IMR-90 (cell line): ENCODE results near the gene KRTAP9-4. TPM values are rescaled to one million over a fixed set of nuclear protein-coding genes. Genes with fewer than 3 reads are reported as not detected.

Experiments used
- ATAC-seq: fragments of 200-7000 bp; cut with Tn5 transposase; 2 replicates; pipeline ENCODE4 v1.9.1; 2020; ENCODE audit warnings: low read depth, mild to moderate bottlenecking, moderate library complexity
- BruUV-seq: library from RNA; stranded (reverse); fragments of 400-500 nt; replicated peaks from 2 replicates; lab custom pipeline; 2021; lab: Mats Ljungman, UMichigan
- CTCF ChIA-PET: fragments of 300-600 bp; formaldehyde crosslinking; extraction: SDS; loops from one replicate; lab custom pipeline; 2021; ENCODE audit warnings: antibody characterized with exemption; lab: Yijun Ruan, JAX
- POLR2A ChIA-PET: fragments of 300-600 bp; sonication (Branson Sonifier 250); formaldehyde crosslinking; loops from one replicate; lab custom pipeline; 2022; ENCODE audit warnings: antibody characterized with exemption; ENCODE audit not compliant: unreplicated experiment; lab: Charles Lee
- DNase-seq: peaks from one replicate; pipeline ENCODE4 v3.0.0; 2013
- H2AFZ ChIP-seq: replicated peaks from 2 replicates; pipeline ENCODE3; 2013; ENCODE audit warnings: low read length, mild to moderate bottlenecking; ENCODE audit not compliant: poor library complexity
- H2AK5ac ChIP-seq: 2 replicates; pipeline ENCODE4 v1.6.1; 2013; ENCODE audit warnings: low read depth, low read length, inconsistent platforms
- H2AK9ac ChIP-seq: replicated peaks from 2 replicates; pipeline ENCODE3; 2013; ENCODE audit warnings: mild to moderate bottlenecking, low read depth, low read length, moderate library complexity; ENCODE audit not compliant: poor library complexity
- H2BK120ac ChIP-seq: 2 replicates; pipeline ENCODE4 v1.6.1; 2013; ENCODE audit warnings: low read depth, low read length, inconsistent platforms
- H2BK15ac ChIP-seq: 3 replicates; pipeline ENCODE4 v1.6.1; 2013; ENCODE audit warnings: low read depth, low read length, inconsistent platforms
- H2BK20ac ChIP-seq: 2 replicates; pipeline ENCODE4 v1.6.1; 2013; ENCODE audit warnings: low read depth, mild to moderate bottlenecking, inconsistent platforms, low read length, moderate library complexity
- H2BK5ac ChIP-seq: 2 replicates; pipeline ENCODE4 v1.6.1; 2013; ENCODE audit warnings: mild to moderate bottlenecking, low read depth, low read length, inconsistent platforms; ENCODE audit not compliant: poor library complexity, severe bottlenecking
- H3K14ac ChIP-seq: replicated peaks from 2 replicates; pipeline ENCODE4 v1.6.1; 2013; ENCODE audit warnings: low read depth, low read length, inconsistent platforms
- H3K18ac ChIP-seq: 2 replicates; pipeline ENCODE4 v1.6.1; 2013; ENCODE audit warnings: low read depth, low read length, control low read depth
- H3K23ac ChIP-seq: 2 replicates; pipeline ENCODE4 v1.6.1; 2013; ENCODE audit warnings: low read depth, low read length, inconsistent platforms
- H3K27ac ChIP-seq: 2 replicates; pipeline ENCODE4 v1.5.1; 2013; ENCODE audit warnings: mild to moderate bottlenecking, control low read depth, low read length; ENCODE audit not compliant: insufficient read depth
- H3K27me3 ChIP-seq: 2 replicates; pipeline ENCODE4 v1.6.1; 2013; ENCODE audit warnings: low read length; ENCODE audit not compliant: control insufficient read depth, insufficient read depth
- H3K36me3 ChIP-seq: 2 replicates; pipeline ENCODE4 v1.6.1; 2013; ENCODE audit warnings: low read length, mixed read lengths; ENCODE audit not compliant: control insufficient read depth, insufficient read depth
- H3K4ac ChIP-seq: 2 replicates; pipeline ENCODE4 v1.6.1; 2013; ENCODE audit warnings: low read depth, low read length, inconsistent platforms
- H3K4me1 ChIP-seq: 2 replicates; pipeline ENCODE4 v1.6.1; 2013; ENCODE audit warnings: low read length, mixed read lengths; ENCODE audit not compliant: control insufficient read depth, insufficient read depth
- H3K4me2 ChIP-seq: 2 replicates; pipeline ENCODE4 v1.6.1; 2013; ENCODE audit warnings: low read depth, mild to moderate bottlenecking, control low read depth, low read length, moderate library complexity
- H3K4me3 ChIP-seq: 2 replicates; pipeline ENCODE4 v1.5.1; 2013; ENCODE audit warnings: low read depth, mild to moderate bottlenecking, control low read depth, low read length, moderate library complexity; ENCODE audit not compliant: insufficient read depth
- H3K56ac ChIP-seq: 2 replicates; pipeline ENCODE4 v1.6.1; 2013; ENCODE audit warnings: low read length, inconsistent platforms; ENCODE audit not compliant: insufficient read depth; ENCODE audit errors: extremely low read depth
- H3K79me1 ChIP-seq, 2 experiments: 2 replicates each; pipeline ENCODE4 v1.6.1; 2013; ENCODE audit warnings: low read length in 2 of 2, inconsistent platforms in 1 of 2, low read depth in 1 of 2
- H3K9ac ChIP-seq: 2 replicates; pipeline ENCODE4 v1.6.1; 2013; ENCODE audit warnings: low read depth, low read length, control low read depth
- H3K9me1 ChIP-seq: 2 replicates; pipeline ENCODE4 v1.6.1; 2013; ENCODE audit warnings: low read length, inconsistent platforms; ENCODE audit not compliant: insufficient read depth
- H3K9me3 ChIP-seq: 2 replicates; pipeline ENCODE4 v1.6.1; 2013; ENCODE audit warnings: low read length; ENCODE audit not compliant: control insufficient read depth, insufficient read depth
- H4K20me1 ChIP-seq: 2 replicates; pipeline ENCODE4 v1.6.1; 2013; ENCODE audit warnings: low read length, inconsistent platforms; ENCODE audit not compliant: insufficient read depth
- H4K5ac ChIP-seq: 2 replicates; pipeline ENCODE4 v1.6.1; 2013; ENCODE audit warnings: mild to moderate bottlenecking, low read depth, low read length, control low read depth
- H4K8ac ChIP-seq, 2 experiments: 2 replicates each; pipeline ENCODE4 v1.6.1; 2013; ENCODE audit warnings: low read depth in 2 of 2, low read length in 2 of 2, control low read depth in 1 of 2, inconsistent platforms in 1 of 2
- H4K91ac ChIP-seq: 2 replicates; pipeline ENCODE4 v1.6.1; 2013; ENCODE audit warnings: low read depth, low read length, inconsistent platforms; ENCODE audit not compliant: insufficient read depth
- BHLHE40 ChIP-seq: fragments of 150-350 bp; IDR thresholded peaks from 2 replicates; pipeline ENCODE4 v1.6.1; 2016; ENCODE audit warnings: mild to moderate bottlenecking, low read depth, low read length
- CEBPB ChIP-seq: IDR thresholded peaks from 2 replicates; pipeline ENCODE4 v1.6.1; 2012; ENCODE audit warnings: low read depth, low read length, improper control_type of control experiment
- CHD1 ChIP-seq: IDR thresholded peaks from 2 replicates; pipeline ENCODE4 v1.6.1; 2012; ENCODE audit warnings: low read depth, low read length, improper control_type of control experiment
- FOS ChIP-seq: fragments of 150-350 bp; IDR thresholded peaks from 2 replicates; pipeline ENCODE4 v1.6.1; 2016; ENCODE audit warnings: low read depth, low read length
- MAFK ChIP-seq: IDR thresholded peaks from 2 replicates; pipeline ENCODE4 v1.6.1; 2012; ENCODE audit warnings: low read depth, low read length, improper control_type of control experiment
- MAZ ChIP-seq: IDR thresholded peaks from 2 replicates; pipeline ENCODE4 v1.6.1; 2012; ENCODE audit warnings: low read depth, mild to moderate bottlenecking, low read length, improper control_type of control experiment, moderate library complexity, borderline replicate concordance
- MXI1 ChIP-seq: IDR thresholded peaks from 2 replicates; pipeline ENCODE4 v1.6.1; 2012; ENCODE audit warnings: low read depth, mild to moderate bottlenecking, low read length, moderate library complexity, borderline replicate concordance
- NFE2L2 ChIP-seq: fragments of 150-350 bp; IDR thresholded peaks from 2 replicates; pipeline ENCODE4 v1.6.1; 2016; ENCODE audit warnings: low read depth, mild to moderate bottlenecking, low read length
- POLR2A ChIP-seq: IDR thresholded peaks from 2 replicates; pipeline ENCODE4 v1.6.1; 2012; ENCODE audit warnings: mild to moderate bottlenecking, low read depth, low read length
- RAD21 ChIP-seq: IDR thresholded peaks from 2 replicates; pipeline ENCODE4 v1.6.1; 2012; ENCODE audit warnings: low read length, improper control_type of control experiment
- RCOR1 ChIP-seq: IDR thresholded peaks from 2 replicates; pipeline ENCODE4 v1.6.1; 2012; ENCODE audit warnings: mild to moderate bottlenecking, low read length, improper control_type of control experiment; ENCODE audit not compliant: insufficient replicate concordance
- RFX5 ChIP-seq: IDR thresholded peaks from 2 replicates; pipeline ENCODE4 v1.8.0; 2012; ENCODE audit warnings: low read depth, mild to moderate bottlenecking, low read length, moderate library complexity
- SMC3 ChIP-seq: fragments of 150-350 bp; IDR thresholded peaks from 2 replicates; pipeline ENCODE4 v1.6.1; 2016; ENCODE audit warnings: low read depth, mild to moderate bottlenecking, antibody characterized with exemption, low read length, moderate library complexity
- whole genome bisulfite sequencing, 2 experiments: methylation state at CpG; one replicate each; pipeline versions ENCODE4 v1.1.5 to v1.1.7; 2013; ENCODE audit warnings: missing lambda C conversion rate in 2 of 2; ENCODE audit not compliant: insufficient read length in 1 of 2; ENCODE audit errors: extremely low coverage in 2 of 2; 5-methylcytosine and 5-hydroxymethylcytosine counted together
- dilution Hi-C: fragments of 300-500 bp; cut with HindIII; formaldehyde crosslinking; loops from one replicate; pipeline ENCODE4 v1.14.3; 2018; ENCODE audit warnings: low sequenced_read_pairs; ENCODE audit not compliant: unreplicated experiment
- in situ Hi-C: fragments of 300-500 bp; cut with MboI; formaldehyde crosslinking; loops from 3 replicates; pipeline ENCODE4 v1.14.3; 2019; ENCODE audit warnings: low sequenced_read_pairs, inconsistent platforms, mixed read lengths
- intact Hi-C: fragments of 100-400 bp; cut with micrococcal nuclease; formaldehyde crosslinking; loops from 2 replicates; pipeline ENCODE4 v1.10.0; 2022
- polyA plus RNA-seq, 3 experiments: library from polyadenylated mRNA; depleted of rRNA; stranded (reverse); fragments of >200 nt; gene quantifications; 2 replicates each; pipeline ENCODE4 v1.2.3, GENCODE V29; 2012; ENCODE audit warnings: low replicate concordance in 1 of 3
- total RNA-seq: library from RNA; depleted of rRNA; stranded (reverse); fragments of >200 nt; gene quantifications from 2 replicates; pipeline ENCODE4 v1.2.3, GENCODE V29; 2012
- TF ChIP-seq, protein P1 (sequence below): fragments of 150-350 bp; IDR thresholded peaks from 2 replicates; pipeline ENCODE4 v1.6.1; 2016; ENCODE audit warnings: low read depth, mild to moderate bottlenecking, low read length, moderate library complexity, borderline replicate concordance
- TF ChIP-seq, protein P2 (sequence below): conservative IDR thresholded peaks from 2 replicates; pipeline ENCODE4 v1.5.1; 2012; ENCODE audit warnings: mild to moderate bottlenecking, low read depth, low read length, improper control_type of control experiment
- TF ChIP-seq, protein P3 (sequence below): fragments of 150-350 bp; IDR thresholded peaks from 2 replicates; pipeline ENCODE4 v1.6.1; 2017; ENCODE audit warnings: mild to moderate bottlenecking, antibody characterized with exemption, low read length, low read depth

KRTAP9-4 gene
- total and polyA plus RNA-seq, 2 of the 4 experiments (the other 2 are of a cell fraction) = not detected

DNA sequence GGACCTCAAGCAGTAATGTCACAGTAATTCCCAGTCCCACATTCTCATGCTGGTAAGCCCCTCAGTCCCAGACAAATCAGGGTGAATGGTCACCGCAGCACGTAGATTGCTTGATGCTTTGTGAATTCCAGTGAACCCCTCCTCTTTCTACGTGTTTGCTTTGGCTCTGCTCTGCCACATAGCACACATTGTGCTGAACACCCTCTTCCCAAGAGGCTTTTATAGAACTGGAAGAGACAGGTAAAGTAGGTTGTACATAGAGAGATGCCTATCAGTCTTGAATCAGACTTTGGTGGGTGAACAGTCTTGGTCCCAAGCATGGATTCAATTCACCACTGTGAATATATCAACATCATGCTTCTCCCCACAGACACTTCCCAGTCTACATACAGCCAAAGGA, 15.1 kb downstream of the KRTAP9-4 start:
- no peak overlapping the region for H3K4me3 ChIP-seq
- no peaks in the 10 kb centered on the region for H3K4me1 ChIP-seq
- peaks cover 9% of the 10 kb centered on the region for H3K27me3 ChIP-seq
- no peak overlapping the region for H3K4me2 ChIP-seq
- no peak overlapping the region for H4K5ac ChIP-seq
- H2BK5ac ChIP-seq = no peak overlapping the region
- H3K9ac ChIP-seq = no peak overlapping the region
- H3K9me3 ChIP-seq = no peaks in the 10 kb centered on the region
- intact Hi-C loops (loop anchor here (2.0 kb wide), 1 partner anchor 14 kb away; no protein-coding TSS in a partner anchor), in situ Hi-C loops (no loop called here), dilution Hi-C loops (no loop called here)
- TF ChIP-seq RCOR1 (no peak), RFX5 (no peak), MAFK (no peak), SMC3 (no peak), MAZ (no peak), CHD1 (no peak), FOS (no peak), MXI1 (no peak), POLR2A (no peak), RAD21 (no peak), CEBPB (no peak), BHLHE40 (no peak), NFE2L2 (no peak)
- TF ChIP-seq, protein P1, sequence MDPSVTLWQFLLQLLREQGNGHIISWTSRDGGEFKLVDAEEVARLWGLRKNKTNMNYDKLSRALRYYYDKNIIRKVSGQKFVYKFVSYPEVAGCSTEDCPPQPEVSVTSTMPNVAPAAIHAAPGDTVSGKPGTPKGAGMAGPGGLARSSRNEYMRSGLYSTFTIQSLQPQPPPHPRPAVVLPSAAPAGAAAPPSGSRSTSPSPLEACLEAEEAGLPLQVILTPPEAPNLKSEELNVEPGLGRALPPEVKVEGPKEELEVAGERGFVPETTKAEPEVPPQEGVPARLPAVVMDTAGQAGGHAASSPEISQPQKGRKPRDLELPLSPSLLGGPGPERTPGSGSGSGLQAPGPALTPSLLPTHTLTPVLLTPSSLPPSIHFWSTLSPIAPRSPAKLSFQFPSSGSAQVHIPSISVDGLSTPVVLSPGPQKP = no peak
- TF ChIP-seq, protein P2, sequence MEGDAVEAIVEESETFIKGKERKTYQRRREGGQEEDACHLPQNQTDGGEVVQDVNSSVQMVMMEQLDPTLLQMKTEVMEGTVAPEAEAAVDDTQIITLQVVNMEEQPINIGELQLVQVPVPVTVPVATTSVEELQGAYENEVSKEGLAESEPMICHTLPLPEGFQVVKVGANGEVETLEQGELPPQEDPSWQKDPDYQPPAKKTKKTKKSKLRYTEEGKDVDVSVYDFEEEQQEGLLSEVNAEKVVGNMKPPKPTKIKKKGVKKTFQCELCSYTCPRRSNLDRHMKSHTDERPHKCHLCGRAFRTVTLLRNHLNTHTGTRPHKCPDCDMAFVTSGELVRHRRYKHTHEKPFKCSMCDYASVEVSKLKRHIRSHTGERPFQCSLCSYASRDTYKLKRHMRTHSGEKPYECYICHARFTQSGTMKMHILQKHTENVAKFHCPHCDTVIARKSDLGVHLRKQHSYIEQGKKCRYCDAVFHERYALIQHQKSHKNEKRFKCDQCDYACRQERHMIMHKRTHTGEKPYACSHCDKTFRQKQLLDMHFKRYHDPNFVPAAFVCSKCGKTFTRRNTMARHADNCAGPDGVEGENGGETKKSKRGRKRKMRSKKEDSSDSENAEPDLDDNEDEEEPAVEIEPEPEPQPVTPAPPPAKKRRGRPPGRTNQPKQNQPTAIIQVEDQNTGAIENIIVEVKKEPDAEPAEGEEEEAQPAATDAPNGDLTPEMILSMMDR = no peak
- TF ChIP-seq, protein P3, sequence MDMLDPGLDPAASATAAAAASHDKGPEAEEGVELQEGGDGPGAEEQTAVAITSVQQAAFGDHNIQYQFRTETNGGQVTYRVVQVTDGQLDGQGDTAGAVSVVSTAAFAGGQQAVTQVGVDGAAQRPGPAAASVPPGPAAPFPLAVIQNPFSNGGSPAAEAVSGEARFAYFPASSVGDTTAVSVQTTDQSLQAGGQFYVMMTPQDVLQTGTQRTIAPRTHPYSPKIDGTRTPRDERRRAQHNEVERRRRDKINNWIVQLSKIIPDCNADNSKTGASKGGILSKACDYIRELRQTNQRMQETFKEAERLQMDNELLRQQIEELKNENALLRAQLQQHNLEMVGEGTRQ = no peak
- no CpG with 5 or more reads among the region's 3 CpGs for WGBS, 2 experiments
- H2AFZ ChIP-seq = no peak overlapping the region
- ATAC-seq = no peak
- no peak overlapping the region for H2BK120ac ChIP-seq
- H4K20me1 ChIP-seq = no peaks in the 10 kb centered on the region
- 0 out of 2 replicates have a peak overlapping the region, but pooled peaks have one; percentile 7 for H4K91ac ChIP-seq
- no peak overlapping the region for H3K56ac ChIP-seq
- H2BK15ac ChIP-seq = peak overlapping the region; percentile 2; the same call in 1 of the 3 replicates
- BruUV-seq = no TSS peak
- no peak overlapping the region for H3K14ac ChIP-seq
- H4K8ac ChIP-seq = no peak overlapping the region
- H3K23ac ChIP-seq = no peak overlapping the region
- no peak overlapping the region; the same call in 1 of the 2 replicates for H2BK20ac ChIP-seq
- ChIA-PET POLR2A (no interaction called here), CTCF (interaction anchor here (0.7 kb wide), 1 partner anchor 11 kb away, joined by 3 read pairs; no protein-coding TSS in a partner anchor)
- no peak overlapping the region for H3K27ac ChIP-seq
- H2AK9ac ChIP-seq = peak overlapping the region; percentile 37
- H3K9me1 ChIP-seq = no peaks in the 10 kb centered on the region
- no peak overlapping the region for H2AK5ac ChIP-seq
- H3K4ac ChIP-seq = no peak overlapping the region
- H3K36me3 ChIP-seq = no peaks in the 10 kb centered on the region
- no peaks in the 10 kb centered on the region for H3K79me1 ChIP-seq
- H3K18ac ChIP-seq = no peak overlapping the region
- no peak for DNase-seq
